Transverse colon (tissue), 4 donors: ENCODE data around the gene TMEM108. TPM values are rescaled to one million over a fixed set of nuclear protein-coding genes. Genes with fewer than 3 reads are reported as not detected.

ENCODE experiments used
- DNase-seq: peaks from one replicate; pipeline ENCODE4 v3.0.0-alpha.2; 2019
- H3K27ac ChIP-seq, 4 donors: fragments of 200-600 bp; sonication (generic); 2 replicates each; pipeline ENCODE4 v1.5.1; 2016 to 2018; ENCODE audit warnings: inconsistent platforms in 4 of 4
- H3K27me3 ChIP-seq: fragments of 200-600 bp; sonication (generic); 2 replicates; pipeline ENCODE4 v1.5.1; 2017; ENCODE audit warnings: inconsistent platforms
- H3K36me3 ChIP-seq, 4 donors: fragments of 200-600 bp; sonication (generic); 2 replicates each; pipeline ENCODE4 v1.5.1; 2017 to 2019; ENCODE audit warnings: inconsistent platforms in 4 of 4
- H3K4me1 ChIP-seq, 4 donors: fragments of 200-600 bp; sonication (generic); 2 replicates each; pipeline ENCODE4 v1.5.1; 2017 to 2020; ENCODE audit warnings: inconsistent platforms in 4 of 4
- H3K4me3 ChIP-seq, 4 donors: fragments of 200-600 bp; sonication (generic); 1 replicate in 1 of 4; 2 replicates in 3 of 4; pipeline versions ENCODE4 v1.5.1 to v1.6.1; 2017 to 2019; ENCODE audit warnings: inconsistent platforms in 4 of 4
- H3K9me3 ChIP-seq, 2 donors: fragments of 200-600 bp; sonication (generic); 2 replicates each; pipeline ENCODE4 v1.5.1; 2017 to 2019; ENCODE audit warnings: inconsistent platforms in 2 of 2
- EP300 ChIP-seq: sonication (generic); formaldehyde crosslinking; IDR thresholded peaks from one replicate; pipeline ENCODE4 v1.6.1; 2017; ENCODE audit warnings: antibody characterized with exemption, low read depth
- POLR2A ChIP-seq: fragments of 450-650 bp; IDR thresholded peaks from one replicate; pipeline ENCODE4 v1.6.1; 2016; ENCODE audit warnings: antibody characterized with exemption, mild to moderate bottlenecking, moderate library complexity
- POLR2AphosphoS5 ChIP-seq, 3 donors: sonication (generic); formaldehyde crosslinking; IDR thresholded peaks; one replicate each; pipeline ENCODE4 v1.6.1; 2016; ENCODE audit warnings: antibody characterized with exemption in 3 of 3
- WGBS, 2 donors: methylation state at CpG; one replicate each; pipeline ENCODE4 v1.1.5; 2018; ENCODE audit warnings: low coverage in 1 of 2; 5-methylcytosine and 5-hydroxymethylcytosine counted together
- in situ Hi-C, 4 donors: fragments of 200-750 bp; cut with MboI; loops; one replicate each; pipeline versions ENCODE4 v1.15.0 to v1.15.1; 2017; ENCODE audit warnings: low sequenced_read_pairs in 3 of 4, low pct_ligation_motif_present in 1 of 4, low pct_unique_long_range_greater_than_20kb in 1 of 4
- intact Hi-C: fragments of 100-400 bp; cut with DNase I; formaldehyde crosslinking; loops from one replicate; pipeline ENCODE4 v1.15.1; 2023; ENCODE audit warnings: low total_unique reads
- total RNA-seq, 4 donors: library from RNA; depleted of rRNA; stranded (reverse); fragments of >200 nt; gene quantifications; one replicate each; pipeline ENCODE4 v1.1.0, GENCODE V29; 2016
- TF ChIP-seq, protein P1 (sequence below), 5 experiments: fragments of 200-600 bp in 3 of 5; fragments of 450-650 bp in 2 of 5; sonication (generic) in 3 of 5; IDR thresholded peaks; 1 replicate in 2 of 5; 2 replicates in 3 of 5; pipeline ENCODE4 v1.5.1; 2016 to 2017; ENCODE audit warnings: antibody characterized with exemption in 5 of 5, inconsistent platforms in 3 of 5, mild to moderate bottlenecking in 2 of 5, moderate library complexity in 1 of 5

The TMEM108 gene
- total RNA-seq, 4 donors from 2014 or later = 0.14 to 1.4 (median 0.80) TPM; not detected in 1

DNA sequence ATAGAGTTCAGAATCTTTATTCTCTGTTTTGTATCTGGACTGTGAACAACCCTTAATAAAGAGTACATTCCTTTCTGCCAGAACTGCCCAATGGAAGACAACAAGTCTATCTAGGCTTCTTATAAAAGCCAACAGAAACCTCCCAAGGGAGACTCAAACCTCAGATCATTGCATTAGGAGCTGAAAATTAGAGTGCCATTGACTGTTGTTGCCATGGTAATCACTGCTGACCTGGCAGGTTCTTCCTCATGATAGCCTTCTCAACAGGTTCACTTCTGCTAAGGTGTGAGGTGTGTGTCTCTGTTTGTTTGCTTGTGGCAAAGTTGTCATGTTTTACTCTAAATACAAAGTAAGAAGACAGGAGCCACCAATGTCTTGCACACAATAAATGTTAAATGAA lies 79.2 kb downstream of the TMEM108 start:
- Histone ChIP-seq H3K9me3 (no peaks in the 10 kb centered on the region), H3K27ac (no peak overlapping the region), H3K27me3 (no peaks in the 10 kb centered on the region), H3K4me1 (no peaks in the 10 kb centered on the region), H3K36me3 (no peaks in the 10 kb centered on the region), H3K4me3 (no peak overlapping the region)
- in situ Hi-C loops = no loop called here
- intact Hi-C loops = no loop called here
- DNase-seq = no peak
- TF ChIP-seq POLR2A (no peak), EP300 (no peak), POLR2AphosphoS5 (IDR thresholded peaks at IDR 0.05) (no peak)
- TF ChIP-seq, protein P1, sequence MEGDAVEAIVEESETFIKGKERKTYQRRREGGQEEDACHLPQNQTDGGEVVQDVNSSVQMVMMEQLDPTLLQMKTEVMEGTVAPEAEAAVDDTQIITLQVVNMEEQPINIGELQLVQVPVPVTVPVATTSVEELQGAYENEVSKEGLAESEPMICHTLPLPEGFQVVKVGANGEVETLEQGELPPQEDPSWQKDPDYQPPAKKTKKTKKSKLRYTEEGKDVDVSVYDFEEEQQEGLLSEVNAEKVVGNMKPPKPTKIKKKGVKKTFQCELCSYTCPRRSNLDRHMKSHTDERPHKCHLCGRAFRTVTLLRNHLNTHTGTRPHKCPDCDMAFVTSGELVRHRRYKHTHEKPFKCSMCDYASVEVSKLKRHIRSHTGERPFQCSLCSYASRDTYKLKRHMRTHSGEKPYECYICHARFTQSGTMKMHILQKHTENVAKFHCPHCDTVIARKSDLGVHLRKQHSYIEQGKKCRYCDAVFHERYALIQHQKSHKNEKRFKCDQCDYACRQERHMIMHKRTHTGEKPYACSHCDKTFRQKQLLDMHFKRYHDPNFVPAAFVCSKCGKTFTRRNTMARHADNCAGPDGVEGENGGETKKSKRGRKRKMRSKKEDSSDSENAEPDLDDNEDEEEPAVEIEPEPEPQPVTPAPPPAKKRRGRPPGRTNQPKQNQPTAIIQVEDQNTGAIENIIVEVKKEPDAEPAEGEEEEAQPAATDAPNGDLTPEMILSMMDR (IDR thresholded peaks at IDR 0.05) = no peak

- Histone ChIP-seq H3K27ac (no peak overlapping the region), H3K36me3 (no peaks in the 10 kb centered on the region), H3K4me1 (no peaks in the 10 kb centered on the region), H3K9me3 (no peaks in the 10 kb centered on the region), H3K27me3 (no peaks in the 10 kb centered on the region), H3K4me3 (no peak overlapping the region)
- 42 to 56% methylated on average over 2 of the region's 2 CpGs for WGBS, 2 donors
- TF ChIP-seq, protein P1 (IDR thresholded peaks at IDR 0.05) = no peak
- no peak for TF ChIP-seq POLR2A
- TF ChIP-seq EP300 = no peak
- TF ChIP-seq POLR2AphosphoS5 (IDR thresholded peaks at IDR 0.05) = no peak
- no peak for DNase-seq
- in situ Hi-C loops = no loop called here
- intact Hi-C loops = no loop called here
Measured at GRCh38 chr3:133119176-133119575, 81.0 kb downstream of the TMEM108 start.

DNA sequence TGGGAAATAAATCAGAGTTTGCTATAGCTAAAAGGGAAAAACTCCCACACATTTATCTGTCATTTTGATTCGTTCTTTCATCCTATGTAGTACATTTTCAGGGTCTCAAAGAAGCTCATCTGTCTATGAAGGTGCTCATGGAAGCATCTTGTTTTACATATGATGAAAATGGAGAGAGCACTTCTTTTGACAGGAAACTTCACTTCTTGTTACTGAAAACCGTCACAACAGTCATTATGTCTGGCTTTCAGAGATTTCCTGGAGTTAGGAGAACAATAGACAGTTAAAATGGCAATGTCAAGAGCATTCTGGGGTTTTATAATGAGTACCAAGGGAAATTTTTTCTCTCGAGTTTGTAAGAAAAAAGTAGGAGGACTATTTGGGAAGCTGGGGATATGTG lies 83.3 kb downstream of the TMEM108 start:
- no peaks in the 10 kb centered on the region for H3K9me3 ChIP-seq
- H3K4me3 ChIP-seq = no peak overlapping the region
- no peaks in the 10 kb centered on the region for H3K27me3 ChIP-seq
- no peaks in the 10 kb centered on the region for H3K36me3 ChIP-seq
- H3K4me1 ChIP-seq = no peaks in the 10 kb centered on the region
- WGBS, 2 donors = 59 to 67% methylated on average over 3 of the region's 3 CpGs
- in situ Hi-C loops = no loop called here
- no peak for TF ChIP-seq POLR2A
- TF ChIP-seq, protein P1 (IDR thresholded peaks at IDR 0.05) = no peak
- TF ChIP-seq EP300 = no peak
- TF ChIP-seq POLR2AphosphoS5 (IDR thresholded peaks at IDR 0.05) = no peak
- no peak overlapping the region for H3K27ac ChIP-seq
- no peak for DNase-seq
- intact Hi-C loops = no loop called here

DNA sequence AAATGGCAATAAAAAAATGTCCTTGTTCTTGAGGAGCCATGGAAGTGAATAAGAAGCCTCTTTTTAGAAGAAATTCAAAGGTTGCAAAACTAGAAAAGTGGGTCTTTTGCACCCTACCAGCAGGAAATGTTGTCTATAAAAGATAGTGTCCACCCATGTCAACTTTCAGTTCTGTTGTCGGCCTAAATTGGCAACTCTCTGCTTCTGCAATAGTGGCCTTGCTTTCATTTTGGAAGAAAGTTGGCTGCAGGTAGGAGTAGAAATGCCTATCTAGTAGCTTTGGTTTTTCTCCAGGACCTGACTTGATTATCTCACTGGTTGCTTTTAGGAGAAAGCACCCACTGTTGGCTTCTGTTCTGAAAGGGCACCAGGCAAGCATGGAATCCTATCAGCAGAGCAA lies 85.4 kb downstream of the TMEM108 start:
- Histone ChIP-seq H3K27ac (no peak overlapping the region), H3K36me3 (no peaks in the 10 kb centered on the region), H3K4me3 (no peak overlapping the region), H3K9me3 (no peaks in the 10 kb centered on the region), H3K27me3 (no peaks in the 10 kb centered on the region), H3K4me1 (no peaks in the 10 kb centered on the region)
- intact Hi-C loops (no loop called here), in situ Hi-C loops (no loop called here)
- no peak for TF ChIP-seq POLR2AphosphoS5 (IDR thresholded peaks at IDR 0.05)
- no peak for TF ChIP-seq POLR2A
- TF ChIP-seq, protein P1 (IDR thresholded peaks at IDR 0.05) = no peak
- TF ChIP-seq EP300 = no peak
- no peak for DNase-seq
- 76 to 80% methylated on average over 1 of the region's 1 CpG for WGBS, 2 donors
